Measurements from ENCODE around the gene TTLL10.

The TTLL10 gene

DNA sequence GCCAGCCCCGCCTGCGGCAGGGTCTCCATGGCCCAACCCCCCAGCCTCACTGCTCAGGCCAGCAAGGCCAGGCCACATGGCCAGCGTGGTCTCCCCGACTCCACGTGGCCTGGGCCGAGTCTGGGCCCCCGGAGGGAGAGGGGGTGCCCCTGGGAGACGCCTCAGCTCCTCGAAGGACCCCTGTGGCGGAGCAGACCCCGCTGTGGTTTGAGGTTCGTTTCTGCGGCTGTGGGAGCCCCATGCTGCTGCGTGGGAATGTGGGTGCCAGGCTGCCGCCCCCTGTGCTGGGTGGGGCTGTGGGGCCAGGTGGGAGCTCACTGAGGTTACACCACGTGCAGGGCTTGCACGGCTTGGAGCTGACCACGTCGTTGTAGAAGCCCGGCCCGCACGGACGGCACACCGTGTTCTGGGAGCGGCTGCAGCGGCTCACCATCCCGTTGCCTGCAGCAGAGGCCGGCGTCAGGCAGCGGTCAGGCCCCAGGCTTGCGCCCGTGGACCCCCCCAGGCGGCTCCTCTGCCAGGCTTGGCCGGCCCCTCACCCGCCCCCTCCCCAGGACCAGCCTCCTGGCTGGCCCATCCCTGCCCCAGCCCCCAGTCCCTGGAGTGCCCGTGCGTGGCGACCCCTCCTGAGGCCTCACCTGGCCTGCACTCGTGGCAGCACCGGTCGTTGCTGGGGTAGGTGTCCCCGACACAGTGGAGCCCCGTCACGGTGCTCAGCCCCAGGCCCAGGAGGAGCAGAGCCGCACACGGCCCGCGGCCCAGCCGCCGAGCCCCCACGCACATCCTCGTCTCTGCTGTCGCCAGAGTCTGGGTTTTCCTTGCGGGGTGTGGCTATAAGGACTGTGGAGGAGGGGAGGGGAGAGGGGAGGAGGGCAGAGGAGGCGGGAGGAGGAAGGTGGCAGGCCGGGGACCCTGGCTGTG lies 39.9 kb downstream of the TTLL10 start, which contains the start of gene TNFRSF4:
Gene TNFRSF4 (minus strand): TSS at position 809 of the 921 bp plus-strand sequence. CDS start 26 bp downstream, at position 783.
- H3K4me3 ChIP-seq, result peak within 1 kb of the TSS; percentile 6 to 37 (median 18)
- peak within 1 kb of the TSS in 20 of 21 experiments; percentile 13 to 87 (median 64) for H3K27ac ChIP-seq

DNA sequence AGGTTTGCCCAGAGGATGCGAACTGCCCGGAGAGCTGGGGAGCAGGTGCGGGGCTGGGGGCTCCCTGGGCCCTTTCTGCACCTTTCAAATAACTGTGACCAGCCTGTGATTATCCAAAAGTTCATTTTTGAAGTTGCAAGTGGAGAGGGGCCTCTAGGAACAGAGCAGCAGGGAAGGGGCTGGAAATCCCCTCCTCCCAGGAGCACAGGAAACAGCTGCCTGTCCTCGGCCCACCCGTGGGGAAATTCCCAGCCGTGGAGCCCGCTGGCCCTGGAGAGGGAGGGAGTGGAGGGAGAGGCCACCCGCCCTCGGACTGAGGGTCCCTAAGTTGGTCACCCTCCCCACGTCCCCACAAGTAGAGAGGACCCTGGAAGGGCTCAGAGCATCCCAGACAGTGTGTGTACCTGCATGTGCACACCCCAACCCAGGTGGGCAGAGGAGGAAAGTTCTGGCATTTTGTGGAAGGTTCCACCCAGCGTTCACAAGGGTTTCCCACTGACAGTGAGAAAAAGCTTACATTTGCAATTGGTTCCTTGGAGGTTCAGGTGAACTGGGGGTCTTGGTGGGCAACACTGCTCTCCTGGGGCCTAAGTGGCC lies 41.5 kb downstream of the TTLL10 start:
- Histone ChIP-seq H3K27ac (peak overlapping the region in 7 of 21 experiments; percentile 18 to 85 (median 60)), H3K4me3 (no peak overlapping the region)

GRCh38 chr1:1215881-1216605 lies 42.4 kb downstream of the TTLL10 start:
- Histone ChIP-seq H3K27ac (peak overlapping the region in 7 of 21 experiments; percentile 25 to 85 (median 49)), H3K4me3 (no peak overlapping the region)

GRCh38 chr1:1216770-1217620 lies 43.3 kb downstream of the TTLL10 start:
- H3K27ac ChIP-seq, result peak overlapping the region in 6 of 21 experiments; percentile 40 to 60 (median 56)

GRCh38 chr1:1217621-1218523 lies 44.2 kb downstream of the TTLL10 start:
- H3K4me3 ChIP-seq, result no peak overlapping the region
- H3K27ac ChIP-seq, result peak overlapping the region in 5 of 21 experiments; percentile 18 to 59 (median 52)

More at GRCh38 chr1:1216770-1217620, 43.3 kb downstream of the TTLL10 start:
- no peak overlapping the region for H3K4me3 ChIP-seq

DNA sequence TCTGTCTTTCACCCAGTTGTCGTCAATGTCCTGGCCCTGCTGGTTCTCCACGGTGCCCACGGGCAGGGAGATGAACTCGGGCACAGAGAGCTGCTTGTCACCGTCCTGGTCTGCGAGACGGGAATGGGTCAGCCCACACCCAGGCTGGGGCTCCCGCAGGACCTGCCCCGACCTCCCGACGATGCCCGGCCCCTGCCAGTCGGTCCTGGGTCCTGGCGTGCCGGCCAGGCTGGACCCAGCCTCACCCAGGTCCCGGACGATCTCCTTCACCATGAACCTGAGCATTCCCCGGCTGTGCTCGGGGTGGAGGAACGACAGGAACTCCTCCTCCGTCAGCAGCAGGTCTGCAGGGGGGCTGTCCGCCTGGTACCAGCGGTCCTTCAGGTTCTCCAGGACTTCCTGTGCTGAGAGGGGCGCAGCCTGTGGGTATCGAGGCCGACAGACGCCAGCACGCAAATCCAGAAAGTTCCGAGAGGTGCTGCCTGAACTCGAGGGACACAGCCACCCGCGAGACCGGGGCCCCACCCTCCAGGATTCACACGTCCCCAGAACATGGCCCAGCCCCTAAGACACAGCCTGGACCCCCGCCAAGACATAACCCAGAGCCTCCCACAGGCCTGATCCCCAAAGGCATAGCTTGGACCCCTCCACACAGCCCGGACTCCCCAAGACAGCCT lies 45.0 kb downstream of the TTLL10 start:
- H3K4me3 ChIP-seq, result no peak overlapping the region
- H3K27ac ChIP-seq, result peak overlapping the region in 6 of 21 experiments; percentile 8 to 67 (median 46)

GRCh38 chr1:1219341-1219740 lies 45.7 kb downstream of the TTLL10 start:
- H3K27ac ChIP-seq, result peak overlapping the region in 9 of 21 experiments; percentile 7 to 67 (median 43)
- H3K4me3 ChIP-seq, result no peak overlapping the region

DNA sequence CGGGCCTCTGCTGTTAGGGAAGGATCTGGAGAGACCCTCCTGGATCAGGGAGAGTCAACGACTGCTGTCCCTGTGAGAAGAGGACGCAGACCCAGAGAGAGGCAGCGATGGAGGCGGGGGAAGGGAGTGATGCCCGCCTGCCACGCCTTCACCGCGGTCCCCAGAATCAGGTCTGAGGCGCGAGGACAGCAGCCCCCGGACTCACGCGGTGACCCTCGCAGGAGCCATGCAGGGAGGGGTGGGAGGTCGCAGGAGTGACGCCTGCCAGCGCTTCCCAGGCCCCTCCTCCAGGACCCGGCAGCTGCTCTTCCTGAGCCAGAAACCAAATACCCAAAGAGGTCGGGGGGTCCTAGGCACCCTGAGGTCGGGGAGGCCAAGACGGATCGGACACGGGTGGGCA lies 46.5 kb downstream of the TTLL10 start:
- Histone ChIP-seq H3K4me3 (no peak overlapping the region), H3K27ac (peak overlapping the region in 1 of 21 experiments; percentile 47)

GRCh38 chr1:1221887-1222574 lies 48.4 kb downstream of the TTLL10 start:
- Histone ChIP-seq H3K4me3 (no peak overlapping the region), H3K27ac (no peak overlapping the region)

DNA sequence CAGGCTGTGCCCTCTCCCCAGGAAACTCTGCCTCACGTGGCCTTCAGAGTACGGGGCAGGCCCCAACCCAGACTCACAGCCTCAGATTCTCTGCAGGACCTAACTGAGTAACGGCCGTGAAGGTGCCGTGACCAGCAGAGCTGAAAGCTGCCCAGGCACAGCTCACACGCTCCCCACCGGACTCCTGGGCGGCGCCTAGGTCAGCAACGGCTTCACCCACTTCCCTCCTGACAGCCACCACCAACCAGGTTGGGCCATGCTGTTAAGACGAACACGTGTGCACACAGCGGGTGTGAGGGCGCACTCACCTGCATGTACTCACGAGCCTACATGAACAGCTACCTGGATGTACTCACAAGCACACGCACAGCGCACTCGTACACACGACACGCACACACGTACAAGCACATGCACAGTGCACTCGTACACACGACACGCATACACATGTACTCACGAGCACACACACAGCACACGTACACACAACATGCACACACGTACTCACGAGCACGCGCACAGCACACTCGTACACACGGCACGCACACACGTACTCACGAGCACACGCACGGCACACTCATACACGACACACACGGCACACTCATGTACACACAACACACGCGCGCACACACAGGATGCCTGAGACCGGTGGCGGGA lies 49.0 kb downstream of the TTLL10 start:
- H3K4me3 ChIP-seq, result no peak overlapping the region
- H3K27ac ChIP-seq, result no peak overlapping the region

DNA sequence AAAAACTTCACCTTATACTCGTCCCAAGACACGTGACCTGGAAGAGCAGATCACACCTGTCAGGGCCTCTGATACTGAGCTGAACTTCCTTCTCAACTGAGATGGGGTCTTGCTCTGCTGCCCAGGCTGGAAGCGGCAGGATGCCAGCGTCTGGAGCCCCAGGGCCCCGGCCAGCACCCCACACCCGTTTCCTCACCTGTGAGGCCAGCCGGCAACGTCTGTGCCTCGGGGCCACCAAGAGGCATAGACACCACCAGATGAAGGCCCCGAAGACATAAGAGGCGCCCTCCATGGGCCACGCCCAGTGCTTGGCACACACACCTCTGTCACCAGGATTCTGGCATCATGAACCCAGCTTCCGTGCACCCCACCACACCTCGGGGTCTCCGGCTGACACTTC lies 49.6 kb downstream of the TTLL10 start:
- no peak overlapping the region for H3K4me3 ChIP-seq
- no peak overlapping the region for H3K27ac ChIP-seq

DNA sequence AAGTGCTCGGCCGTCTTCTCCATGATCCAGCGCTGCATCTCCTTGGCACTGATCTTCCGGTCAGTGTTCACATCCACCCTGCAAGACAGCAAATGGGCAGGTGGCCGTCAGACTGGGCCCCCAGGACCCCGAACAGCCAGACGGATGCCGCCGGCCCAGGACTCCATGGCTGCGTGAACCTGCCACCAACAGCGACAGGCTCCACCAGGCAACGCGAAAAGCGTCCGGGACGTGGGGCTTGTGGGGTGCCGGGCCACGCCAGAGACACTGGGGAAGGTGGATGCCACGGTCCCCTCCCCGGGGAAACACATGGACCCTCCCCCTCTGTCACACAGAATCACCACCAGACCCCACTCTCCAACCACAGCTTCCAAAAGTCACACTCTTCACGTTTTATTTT lies 50.2 kb downstream of the TTLL10 start:
- no peak overlapping the region for H3K4me3 ChIP-seq
- H3K27ac ChIP-seq, result no peak overlapping the region

DNA sequence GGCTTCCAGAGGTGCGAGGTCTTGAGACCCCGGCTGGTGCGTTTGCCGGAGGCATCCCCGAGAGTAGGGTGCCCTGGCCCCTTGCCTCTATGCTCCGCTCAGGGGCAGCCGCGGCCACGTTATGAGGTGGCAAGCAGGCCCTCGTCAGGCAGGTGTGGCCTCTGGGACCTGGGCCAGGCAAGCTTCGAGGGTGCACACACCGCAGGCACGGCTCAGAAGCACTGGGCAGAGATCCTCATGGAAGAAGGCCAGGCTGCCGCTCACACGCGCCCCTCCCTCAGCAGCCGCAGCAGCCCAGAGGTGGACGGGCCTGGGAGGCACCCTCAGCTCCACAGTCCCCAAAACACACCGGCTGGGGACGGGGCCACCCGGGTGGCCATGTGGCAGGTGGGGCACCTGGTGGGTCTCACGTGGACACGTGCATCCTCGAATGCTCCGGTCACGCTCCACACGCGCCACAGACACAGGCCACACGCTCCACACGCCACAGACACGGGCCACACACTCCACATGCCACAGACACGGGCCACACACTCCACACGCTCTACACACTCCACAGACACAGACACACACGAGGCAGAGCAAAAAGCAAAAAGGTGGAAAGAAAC lies 51.7 kb downstream of the TTLL10 start:
- no peak overlapping the region for H3K27ac ChIP-seq

GRCh38 chr1:1225913-1226312 lies 52.2 kb downstream of the TTLL10 start:
- no peak overlapping the region for H3K4me3 ChIP-seq
- H3K27ac ChIP-seq, result no peak overlapping the region

More for the DNA sequence above, 51.7 kb downstream of the TTLL10 start:
- H3K4me3 ChIP-seq, result no peak overlapping the region

DNA sequence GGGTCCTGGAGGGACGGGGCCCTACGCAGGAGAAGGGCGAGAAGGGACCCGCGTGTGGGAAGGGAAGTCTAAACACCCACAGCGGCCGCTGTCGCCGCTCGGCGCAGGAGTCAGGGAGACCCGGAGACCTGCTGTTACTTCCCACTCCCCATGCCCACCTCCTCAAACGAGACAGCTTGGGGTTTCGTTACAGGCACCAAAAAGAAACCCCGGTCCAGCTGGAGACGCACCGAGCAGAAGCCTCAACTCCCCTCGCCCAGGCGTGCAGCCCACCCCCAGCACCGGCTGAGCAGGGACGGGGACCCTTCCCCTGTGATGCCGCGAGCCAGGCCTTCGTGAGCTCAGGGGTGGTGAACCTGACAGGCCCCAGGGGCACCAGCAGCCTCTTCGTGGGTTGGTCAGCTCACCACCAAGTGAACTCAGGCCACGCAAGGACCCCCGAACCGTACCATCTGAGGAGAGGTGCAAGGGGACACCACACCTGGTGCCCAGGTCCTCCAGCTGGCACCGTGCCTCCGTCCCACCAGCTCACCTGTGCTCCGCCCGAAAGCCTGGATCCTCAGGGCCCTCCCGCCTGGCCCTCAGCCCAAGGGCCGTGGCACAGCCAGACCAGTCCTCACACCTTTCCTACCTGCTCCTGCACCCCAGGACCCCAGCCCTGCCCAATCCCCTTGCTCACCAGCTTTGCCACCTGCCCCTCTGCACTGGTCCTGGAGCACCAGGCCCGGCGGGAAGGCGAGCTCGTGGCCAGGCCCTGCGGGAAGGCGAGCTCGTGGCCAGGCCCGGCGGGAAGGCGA lies 53.1 kb downstream of the TTLL10 start:
- Histone ChIP-seq H3K4me3 (no peak overlapping the region), H3K27ac (no peak overlapping the region)

Data from skin epidermis (tissue), 12 donors.